NCI-H510A (cell line): Measurements from ENCODE around the gene RAPGEF1.
"Not testable (repeated sequence)": the region's sequence is repeated elsewhere in the genome, so short reads cannot be mapped to it uniquely, and the experiment has no call there.

Experiments used
- DNase-seq: peaks from one replicate; lab custom pipeline; 2025; lab: John Stamatoyannopoulos, UW

Gene RAPGEF1

DNA sequence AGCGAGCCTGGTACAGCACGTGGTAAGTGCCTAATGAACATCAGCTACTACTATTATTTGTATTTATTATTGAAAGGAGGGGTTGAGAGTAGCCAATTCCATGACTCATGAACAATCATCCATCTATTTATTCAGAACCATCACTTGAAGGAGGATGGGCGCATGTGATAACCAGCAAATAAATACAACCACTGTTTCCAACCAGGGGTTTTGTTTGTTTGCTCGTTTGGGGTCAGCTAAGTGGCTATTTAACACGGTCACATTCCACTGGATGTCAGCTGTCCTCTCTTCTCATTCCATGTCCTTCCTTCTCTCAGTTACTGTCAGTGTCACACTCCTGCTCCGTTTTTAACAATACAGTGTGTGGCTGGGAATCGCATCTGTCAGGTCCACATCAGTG is 8.6 kb downstream of the RAPGEF1 start:
- no peak for DNase-seq

DNA sequence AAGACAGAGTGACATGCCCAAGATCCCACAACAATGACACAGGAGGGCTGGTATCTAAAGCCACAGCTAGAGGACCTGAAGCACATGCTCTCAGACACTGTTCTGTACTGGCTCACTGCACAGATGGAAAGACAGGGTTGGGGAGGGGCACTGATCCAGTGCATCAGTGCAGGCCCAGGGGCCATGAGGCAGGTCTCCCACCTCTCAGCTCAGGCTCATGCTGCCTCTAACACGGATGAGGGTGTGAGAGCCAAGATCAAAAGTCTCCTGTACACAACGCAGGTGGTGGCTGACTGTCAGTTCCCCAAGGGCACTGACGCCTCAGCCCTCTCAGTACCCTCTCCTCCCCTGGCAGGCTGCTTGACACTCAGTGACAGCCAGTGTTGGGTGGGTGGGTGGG is 10.9 kb downstream of the RAPGEF1 start:
- no peak for DNase-seq

DNA sequence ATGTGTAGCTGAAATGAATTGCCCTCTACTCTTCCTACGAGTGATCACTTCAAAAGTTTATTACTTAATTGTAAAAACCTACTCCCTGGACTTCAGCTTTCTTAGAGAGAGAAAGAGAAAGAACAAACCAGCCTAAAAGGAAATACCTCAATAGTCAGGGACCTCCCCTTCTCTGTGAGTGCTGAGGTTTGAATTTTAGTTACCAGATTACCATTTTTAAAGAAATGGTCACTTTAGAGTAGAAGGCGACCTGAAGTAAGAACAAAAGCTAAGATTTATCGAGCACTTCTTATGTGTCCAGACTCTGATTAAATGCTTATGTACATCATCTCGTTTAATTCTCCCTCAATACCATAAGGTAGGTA is 11.3 kb downstream of the RAPGEF1 start:
- no peak for DNase-seq

DNA sequence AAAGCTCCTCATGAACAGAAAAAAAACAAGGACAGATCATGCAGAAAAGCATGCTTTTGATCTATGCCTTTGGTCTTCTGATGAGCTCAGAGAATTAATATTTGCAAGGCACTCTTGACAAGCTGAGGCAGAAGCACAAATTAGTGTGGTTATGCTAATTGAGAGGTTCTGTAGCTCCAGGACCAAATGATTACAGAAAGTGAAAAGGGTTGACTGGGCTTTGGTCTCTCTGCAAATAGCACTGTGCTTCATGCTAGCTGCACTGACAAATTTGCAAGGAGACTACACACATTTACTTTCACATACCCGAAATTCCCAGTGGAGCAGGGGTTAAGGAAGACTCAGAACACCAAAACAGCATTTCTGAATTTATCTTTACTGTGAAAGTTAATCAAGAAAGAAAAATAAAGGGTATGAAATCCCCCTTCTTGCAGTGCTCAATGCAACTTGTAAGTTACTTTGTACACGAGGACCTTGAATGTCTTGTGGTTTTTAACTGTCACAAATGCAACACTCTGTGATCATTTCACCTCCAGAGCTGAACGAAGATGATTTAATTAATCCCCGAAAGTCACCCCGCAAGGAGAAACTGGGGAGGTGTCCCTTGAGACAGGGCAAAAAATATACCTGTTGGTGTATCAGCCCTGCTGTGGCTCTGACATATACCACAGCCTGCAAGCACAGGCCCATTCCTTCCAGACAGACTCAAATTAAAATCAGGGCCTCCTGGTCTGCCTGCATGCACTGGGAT is 11.9 kb downstream of the RAPGEF1 start:
- DNase-seq = no peak

DNA sequence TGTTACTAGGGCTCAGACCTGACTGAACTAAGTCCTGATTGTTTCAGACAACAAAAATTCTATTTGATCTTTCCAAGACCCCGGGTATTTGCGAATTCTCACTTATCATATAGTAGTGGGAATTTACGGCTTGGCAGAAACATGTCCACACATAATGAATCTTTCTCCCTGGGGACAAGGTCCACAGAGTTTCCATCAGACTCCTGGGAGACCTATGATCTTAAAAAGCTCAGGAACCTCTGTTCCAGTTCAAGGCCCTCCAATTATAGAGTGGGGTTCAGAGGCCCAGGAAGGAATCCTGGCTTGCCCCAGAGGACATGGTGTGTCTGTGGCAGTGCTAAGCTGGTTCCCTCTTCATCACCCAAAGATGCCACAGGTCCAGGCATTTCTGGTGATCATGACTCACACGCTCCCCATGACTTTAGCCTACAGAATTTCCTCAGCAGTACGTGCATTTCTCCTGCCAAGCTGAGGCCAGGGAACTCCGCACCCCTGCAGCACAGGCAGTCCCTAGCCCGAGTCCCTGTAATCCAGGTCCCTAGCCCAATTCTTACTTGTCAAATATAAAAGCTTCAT is 12.6 kb downstream of the RAPGEF1 start:
- DNase-seq = no peak

DNA sequence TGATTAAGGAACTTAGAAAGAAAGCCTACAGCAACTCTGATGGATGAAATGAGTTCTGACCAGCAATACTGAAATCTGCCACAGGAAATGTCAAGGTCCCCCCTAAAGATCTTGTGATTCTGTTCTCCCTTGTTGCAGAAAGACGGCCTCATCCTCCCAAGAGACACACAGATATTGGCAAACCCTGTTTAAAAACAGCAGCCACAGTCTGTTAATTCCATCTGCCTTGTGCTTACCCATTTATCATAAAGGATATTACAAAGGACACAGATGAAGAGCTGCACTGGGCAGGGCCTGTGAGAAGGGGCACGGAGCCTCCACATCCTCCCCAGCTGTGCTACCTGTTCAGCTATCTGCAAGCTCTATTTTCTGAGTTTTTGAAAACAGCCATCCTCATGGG is 15.2 kb downstream of the RAPGEF1 start:
- no peak for DNase-seq

DNA sequence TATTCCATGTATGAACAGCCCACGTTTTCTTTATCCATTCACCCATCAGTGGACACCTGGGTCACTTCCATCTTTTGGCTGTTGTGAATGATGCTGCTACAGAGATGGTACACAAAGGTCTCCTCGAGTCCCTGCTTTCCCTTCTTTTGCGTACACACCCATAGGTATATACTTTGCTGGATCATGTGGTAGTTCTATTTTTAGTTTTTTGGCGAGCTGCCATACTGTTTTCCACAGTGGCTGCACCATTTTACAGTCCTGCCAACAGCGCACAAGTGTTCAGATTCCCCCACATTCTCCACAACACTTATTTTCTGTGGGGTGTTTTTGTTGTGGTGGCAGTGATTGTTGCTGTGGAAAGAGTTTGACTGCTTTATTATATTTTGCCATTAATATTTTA is 16.2 kb downstream of the RAPGEF1 start:
- no peak for DNase-seq

- peak; percentile 88 for DNase-seq
These were observed 17.6 kb downstream of the RAPGEF1 start for GRCh38 chr9:131722255-131722654.

GRCh38 chr9:131721076-131721475 is 18.8 kb downstream of the RAPGEF1 start:
- no peak for DNase-seq

- DNase-seq = no peak
These were observed 19.5 kb downstream of the RAPGEF1 start for GRCh38 chr9:131720330-131720729.

DNA sequence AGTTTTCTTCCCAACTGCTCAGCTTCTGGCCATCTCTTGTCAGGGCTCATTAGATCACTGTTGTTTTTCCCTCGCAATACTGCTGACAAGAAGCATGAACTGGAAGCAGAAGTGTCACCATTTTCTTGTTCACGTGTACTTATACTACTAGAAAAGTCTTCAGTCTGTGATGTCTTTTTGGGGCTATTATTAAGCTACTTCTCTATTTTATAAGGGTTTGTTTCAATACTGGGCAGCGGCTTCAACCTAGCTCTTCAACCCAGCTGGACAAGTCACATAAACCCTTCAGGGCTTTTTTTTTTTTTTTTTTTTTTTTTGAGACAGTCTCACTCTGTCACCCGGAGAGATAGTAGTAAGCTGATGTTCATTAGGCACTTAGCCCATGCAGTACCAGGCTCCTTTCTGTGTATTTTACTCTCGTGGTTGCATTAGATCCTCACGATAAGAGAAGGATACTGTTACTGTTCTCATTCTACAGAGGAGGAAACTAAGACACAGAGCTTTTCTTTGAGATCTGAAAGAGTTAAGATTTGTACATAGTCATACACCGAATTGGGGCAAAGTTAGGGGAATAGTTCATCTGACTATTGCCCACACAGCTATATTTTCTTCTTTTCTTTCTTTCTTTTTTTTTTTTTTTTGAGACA is 20.5 kb downstream of the RAPGEF1 start:
- no peak for DNase-seq

DNA sequence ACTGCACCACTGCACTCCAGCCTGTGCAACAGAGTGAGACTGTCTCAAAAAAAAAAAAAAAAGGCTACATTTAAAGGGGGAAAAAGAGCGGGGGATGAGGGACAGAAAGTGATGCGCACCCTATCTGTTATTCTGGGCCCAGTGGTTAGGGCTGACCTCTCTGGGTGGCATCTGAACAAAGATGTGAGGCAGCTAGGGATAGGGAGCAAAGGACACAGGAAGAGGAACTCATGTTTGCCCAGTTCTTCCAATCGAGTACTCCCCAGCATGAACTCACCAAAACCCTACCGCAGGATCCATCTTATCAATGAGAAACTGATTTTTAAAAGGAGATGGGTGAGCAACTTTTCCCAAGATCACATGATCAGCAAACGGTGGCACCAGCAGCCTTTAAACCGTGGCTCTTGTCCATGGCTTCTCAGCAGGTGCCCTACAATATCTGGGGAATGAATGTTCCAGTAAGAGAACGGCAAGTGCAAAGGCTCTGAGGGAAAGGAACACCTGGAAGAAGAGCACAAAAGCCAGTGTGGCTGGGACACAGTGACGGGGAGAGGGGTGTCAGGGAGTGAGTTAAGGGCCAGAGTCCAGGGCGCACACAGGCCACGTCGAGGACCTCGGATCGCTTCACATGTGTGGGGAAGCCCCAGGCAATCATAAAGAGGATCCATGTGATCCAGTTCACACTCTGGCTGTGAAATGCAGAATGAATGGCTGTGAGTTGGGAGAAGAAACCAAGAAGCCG is 22.0 kb downstream of the RAPGEF1 start:
- no peak for DNase-seq

DNA sequence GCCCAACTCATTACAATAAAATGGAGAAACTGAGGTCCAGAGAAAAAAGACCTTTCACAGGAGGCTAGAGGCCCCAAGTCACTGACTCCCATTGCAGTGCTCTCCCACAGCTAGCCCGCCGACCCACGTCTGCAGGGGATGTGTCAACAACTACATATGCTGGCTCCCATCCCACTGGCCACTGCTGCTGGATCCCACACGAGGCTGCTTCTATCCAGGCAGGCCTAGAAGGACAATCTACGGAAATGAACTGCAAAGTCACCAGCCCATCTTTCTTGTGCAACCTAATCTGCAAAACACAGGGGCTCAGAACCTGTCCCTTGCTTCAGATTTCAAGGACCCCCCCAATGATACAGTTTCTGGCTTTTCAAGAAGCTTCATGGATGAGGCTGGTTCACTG is 24.0 kb downstream of the RAPGEF1 start:
- DNase-seq = no peak

- DNase-seq = no peak
These were observed 25.1 kb downstream of the RAPGEF1 start for GRCh38 chr9:131714821-131715220.

DNA sequence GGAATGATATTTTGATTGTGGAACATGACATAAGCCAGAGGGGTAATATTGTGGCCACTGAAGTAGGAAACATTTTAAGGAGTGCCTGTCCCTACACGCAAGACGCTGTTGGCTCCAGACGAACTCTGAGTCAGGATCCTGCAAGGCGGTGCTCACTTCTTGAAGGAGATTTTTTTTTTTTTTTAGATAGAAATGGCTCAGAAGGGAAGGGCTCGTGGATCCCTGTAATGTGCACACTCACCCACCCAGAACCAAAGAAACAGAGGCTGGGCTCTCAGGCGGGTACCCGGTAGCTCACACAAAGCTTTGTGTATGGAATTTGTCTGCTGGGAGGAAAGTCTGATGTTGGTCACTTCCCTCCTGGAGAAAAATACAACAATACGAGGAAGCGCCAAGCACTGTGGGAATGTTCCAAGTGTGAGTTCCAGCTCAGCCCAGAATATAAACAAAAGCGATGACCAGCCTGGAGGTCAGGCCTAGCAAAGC is 25.7 kb downstream of the RAPGEF1 start:
- DNase-seq = no peak

DNA sequence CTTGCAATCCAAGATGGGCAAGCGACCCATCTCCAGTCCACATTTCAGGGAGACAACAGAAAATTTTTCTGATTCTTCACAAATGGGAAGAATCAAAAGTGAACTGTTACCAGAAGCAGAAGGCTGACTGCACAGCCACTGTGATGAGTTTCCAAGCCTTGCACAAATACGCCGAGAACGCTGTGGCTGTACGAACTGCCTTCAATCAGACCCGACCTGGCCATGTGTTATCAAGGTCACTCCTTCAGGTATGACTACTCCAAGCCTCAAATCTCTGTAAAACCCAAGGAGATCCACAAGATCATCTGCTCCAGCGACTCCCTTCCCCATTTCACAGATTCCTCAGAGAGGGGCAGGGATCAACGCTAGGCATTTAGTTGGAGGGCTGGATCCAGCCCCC is 26.9 kb downstream of the RAPGEF1 start:
- no peak for DNase-seq

DNA sequence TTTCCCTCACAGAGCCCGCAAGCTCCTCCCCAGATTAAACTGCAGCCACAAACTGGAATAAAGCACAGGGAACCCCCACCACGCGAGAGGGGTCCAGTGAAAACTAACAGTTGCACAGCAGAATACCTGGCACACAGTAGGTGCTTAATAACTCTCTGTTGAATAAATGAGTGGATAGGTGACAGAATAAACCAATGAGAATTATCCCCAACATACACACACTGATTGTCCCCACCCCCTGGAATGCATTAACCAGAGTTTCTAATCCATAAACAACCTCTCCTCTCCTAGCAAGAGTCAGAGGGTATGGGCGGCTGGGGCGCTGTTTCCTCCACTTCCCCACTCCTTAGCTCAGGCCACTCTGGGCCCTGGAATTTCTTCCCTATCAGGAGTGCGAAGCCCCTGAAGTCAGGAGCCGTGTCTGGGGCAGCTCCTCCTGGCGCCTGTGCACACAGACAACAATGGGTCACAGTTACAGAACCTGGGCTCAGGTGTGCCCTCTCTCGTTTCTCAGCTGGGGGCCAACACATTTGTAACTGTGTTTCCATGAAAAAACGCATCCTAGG is 27.6 kb downstream of the RAPGEF1 start:
- DNase-seq = no peak

DNA sequence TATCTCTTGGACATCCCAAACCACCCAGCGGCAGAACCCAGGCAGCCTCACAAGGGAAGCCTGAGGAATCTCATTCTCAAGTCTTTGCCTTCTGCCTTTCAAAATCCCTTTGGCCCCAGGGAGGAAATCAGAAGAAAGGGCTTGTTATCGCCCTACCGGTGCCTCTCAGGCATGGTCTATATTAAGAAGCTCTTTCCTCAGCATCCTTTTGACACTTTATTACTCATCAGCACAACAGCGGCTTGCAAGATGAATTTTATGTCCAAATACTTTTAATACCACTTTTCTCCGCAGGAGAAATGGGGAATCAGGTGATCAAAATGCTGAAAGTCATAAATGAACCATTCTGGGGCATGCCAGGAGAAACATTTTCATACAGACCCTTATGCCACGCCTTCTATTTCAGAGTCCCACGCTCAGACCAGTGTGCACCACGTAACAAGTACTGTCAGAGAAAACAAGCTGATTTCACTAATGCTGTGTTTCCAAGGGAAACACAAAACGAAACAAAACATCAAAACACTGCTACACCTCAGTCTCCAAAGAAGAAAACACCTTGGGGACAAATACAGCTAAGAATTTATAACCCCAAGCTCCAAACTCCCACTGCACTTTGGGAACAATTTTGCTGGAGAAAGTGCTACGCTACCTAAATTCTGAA is 30.0 kb downstream of the RAPGEF1 start:
- no peak for DNase-seq

GRCh38 chr9:131709010-131709770 is 30.7 kb downstream of the RAPGEF1 start:
- not testable (repeated sequence) for DNase-seq

- DNase-seq = no peak
These were observed 31.5 kb downstream of the RAPGEF1 start for GRCh38 chr9:131708226-131709002.
